CD4-positive, alpha-beta T cell treated with Interleukin-17A for 1 hour (primary cell): Measurements from ENCODE around the gene CDC123.
"Not testable (repeated sequence)": the region's sequence is repeated elsewhere in the genome, so short reads cannot be mapped to it uniquely, and the experiment has no call there.

Experiments used
- DNase-seq: peaks from one replicate; pipeline ENCODE4 v3.0.0-alpha.2; 2020

CDC123 gene

GRCh38 chr10:12195603-12196506, at the start of gene CDC123, which contains the start of gene NUDT5:
CDC123 (plus strand) TSS chr10:12196188; CDS start chr10:12196246, 58 bp downstream.
NUDT5 (minus strand) TSS chr10:12195891; CDS start chr10:12186291, 9,600 bp downstream.
- peak; percentile 86 for DNase-seq

- DNase-seq = no peak
Measured at GRCh38 chr10:12150163-12150562, 45.8 kb upstream of the CDC123 start.

DNA sequence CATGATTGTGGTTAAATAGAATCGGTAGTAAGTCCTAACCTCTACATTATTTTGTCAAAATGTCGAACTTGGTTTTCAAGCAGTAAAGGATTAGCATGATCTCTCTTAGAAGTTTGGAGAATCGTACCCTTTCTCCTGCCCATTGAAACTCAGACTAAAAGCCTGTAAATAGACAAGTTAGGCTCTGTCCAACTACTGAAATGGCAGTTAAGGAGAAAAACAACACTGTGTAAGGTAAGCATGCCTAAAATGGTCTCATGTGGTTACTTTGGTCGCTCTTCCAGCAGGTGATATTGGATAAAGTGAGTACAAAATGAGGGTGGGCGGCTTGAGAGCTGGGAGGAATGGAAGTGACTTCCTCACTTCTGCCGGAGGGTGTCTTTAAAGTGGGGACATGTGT, 41.5 kb upstream of the CDC123 start:
- no peak for DNase-seq

DNA sequence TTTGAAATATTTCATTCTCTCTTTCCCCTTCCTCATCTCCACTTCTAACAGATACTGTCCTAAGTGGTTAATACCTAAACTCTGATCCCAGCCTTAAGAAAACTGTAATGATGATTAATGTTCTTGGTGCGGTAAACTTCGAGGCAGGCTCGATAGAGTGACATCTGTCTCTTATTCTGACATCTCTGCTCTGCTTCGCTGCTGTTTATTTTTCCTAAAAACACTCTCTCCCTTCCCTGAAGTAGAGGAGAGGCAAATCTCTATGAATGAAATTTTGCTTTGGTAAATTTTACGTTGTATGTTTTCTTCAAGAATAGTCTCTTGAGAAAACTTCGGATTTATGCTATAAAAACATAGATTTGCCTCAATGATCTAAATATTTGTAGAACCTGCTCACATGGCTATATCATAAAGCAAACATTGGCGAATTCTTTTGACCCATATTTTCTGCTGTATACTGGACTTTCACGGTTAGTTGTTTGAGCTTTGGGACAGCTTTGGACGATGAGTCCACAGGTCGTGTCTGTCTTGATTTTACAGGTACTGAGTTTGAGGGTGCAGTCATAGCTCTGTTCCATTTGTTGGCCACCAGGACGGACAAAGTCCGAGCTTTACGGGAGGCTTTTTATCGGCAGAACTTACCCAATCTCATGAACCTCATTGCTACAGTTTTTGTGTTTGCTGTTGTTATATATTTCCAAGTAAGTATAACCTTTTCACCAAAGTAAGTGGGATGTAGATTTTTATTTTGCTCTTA, 39.4 kb upstream of the CDC123 start:
- DNase-seq = no peak

DNA sequence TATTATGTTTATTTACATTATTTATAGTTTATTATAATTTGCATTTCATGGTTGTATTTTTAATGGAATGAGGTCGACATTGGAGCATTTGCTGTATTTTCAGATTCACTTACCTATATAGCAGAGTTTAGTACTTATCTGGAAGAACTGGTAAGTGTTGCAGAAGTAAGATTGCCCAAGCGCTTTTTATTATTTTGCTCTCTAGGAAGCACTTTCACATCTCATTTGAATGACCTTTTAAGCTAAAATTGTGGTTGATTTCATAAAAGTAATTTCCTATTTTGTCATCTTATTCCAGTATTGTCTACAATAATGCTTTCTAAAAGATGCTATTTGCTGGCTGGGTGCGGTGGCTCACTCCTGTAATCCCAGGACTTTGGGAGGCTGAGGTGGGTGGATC, 37.9 kb upstream of the CDC123 start:
- no peak for DNase-seq

DNA sequence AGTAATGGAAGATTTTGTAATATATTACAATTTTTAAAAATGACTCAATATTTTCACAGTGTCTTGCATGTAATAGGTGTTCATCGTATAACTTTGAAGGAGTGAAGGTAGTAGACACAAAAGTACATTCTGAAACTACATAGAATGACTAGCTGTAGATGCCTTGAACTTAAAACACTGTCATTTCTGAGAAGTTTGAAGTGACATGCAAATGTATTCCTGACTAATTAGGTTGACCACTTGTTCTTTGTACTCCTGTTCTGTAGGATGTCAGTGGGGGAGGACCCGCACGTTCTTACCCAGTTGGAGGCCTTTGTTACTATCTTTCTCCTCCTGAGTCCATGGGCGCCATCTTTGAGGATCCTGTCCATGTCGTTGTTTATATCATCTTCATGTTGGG, 35.3 kb upstream of the CDC123 start:
- DNase-seq = no peak

DNA sequence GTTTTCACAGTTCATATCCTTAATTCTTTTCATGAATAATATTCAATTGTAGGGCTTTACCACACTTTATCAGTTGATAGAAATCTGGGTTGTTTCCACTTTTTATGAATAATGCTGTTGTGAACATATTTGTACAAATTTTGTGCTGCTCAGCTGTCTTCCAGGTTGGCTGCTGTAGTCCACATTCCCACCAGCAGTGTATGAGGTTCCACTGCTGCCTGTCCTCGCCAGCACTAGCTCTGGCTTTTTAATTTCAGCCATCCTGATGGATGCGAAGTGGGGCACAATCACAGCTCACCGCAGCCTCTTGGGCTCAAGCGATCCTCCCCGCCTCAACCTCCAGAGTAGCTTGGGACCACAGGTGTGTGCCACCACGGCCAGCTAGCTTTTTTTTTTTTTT, 33.1 kb upstream of the CDC123 start:
- no peak for DNase-seq

GRCh38 chr10:12164085-12164484, 31.9 kb upstream of the CDC123 start:
- no peak for DNase-seq

DNA sequence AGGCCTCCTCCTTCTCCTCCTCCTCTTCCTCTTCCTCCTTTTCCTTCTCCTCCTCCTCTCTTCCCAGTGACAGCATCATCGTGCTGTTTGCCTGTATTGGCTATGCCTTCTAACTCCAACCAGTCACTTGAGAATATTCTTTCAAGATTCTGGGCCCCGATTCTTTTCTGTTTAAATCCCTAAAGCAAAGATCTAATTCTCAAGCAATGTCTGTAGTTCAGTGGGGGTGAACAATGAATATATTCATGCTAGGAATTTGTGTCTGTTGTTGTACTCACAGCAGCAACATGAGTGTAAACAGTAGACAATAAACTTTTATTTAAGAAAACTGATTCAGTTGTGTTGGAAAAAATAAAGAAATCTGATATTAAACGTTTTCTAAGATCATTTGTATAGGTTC, 31.0 kb upstream of the CDC123 start:
- no peak for DNase-seq

GRCh38 chr10:12165999-12166775, 29.8 kb upstream of the CDC123 start:
- no peak for DNase-seq

- not testable (repeated sequence) for DNase-seq
Measured at GRCh38 chr10:12171512-12171911, 24.5 kb upstream of the CDC123 start.

- DNase-seq = no peak
Measured at GRCh38 chr10:12177642-12178041, 18.3 kb upstream of the CDC123 start.

DNA sequence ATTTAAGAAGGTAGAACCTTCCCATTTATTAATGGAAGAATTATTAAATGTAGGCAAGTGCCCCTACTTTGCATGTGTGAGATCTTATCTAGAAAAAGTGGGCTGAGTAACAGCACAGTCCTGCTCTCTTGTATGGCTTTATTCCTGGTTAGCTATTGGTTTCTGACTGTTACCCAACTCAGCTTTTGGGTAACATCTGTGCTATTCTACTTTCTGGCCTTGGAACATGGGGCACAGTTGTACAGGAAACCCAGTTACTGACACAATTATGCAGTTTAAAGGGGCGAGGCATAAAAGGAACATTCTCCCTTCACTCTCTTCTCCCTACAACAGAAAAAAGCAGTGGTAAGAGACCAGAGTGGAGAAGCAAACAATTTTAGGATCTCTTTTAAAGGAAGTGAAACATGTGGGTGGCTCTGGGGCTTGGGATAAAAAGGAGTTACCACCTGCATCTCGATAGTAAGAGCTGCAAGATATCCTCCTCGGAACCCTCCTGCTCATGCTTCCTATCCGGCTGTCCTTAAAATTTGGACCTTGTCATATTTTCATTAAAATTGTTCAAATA, 16.3 kb upstream of the CDC123 start:
- DNase-seq = no peak

- no peak for DNase-seq
Measured at GRCh38 chr10:12180221-12180974, 15.6 kb upstream of the CDC123 start.

DNA sequence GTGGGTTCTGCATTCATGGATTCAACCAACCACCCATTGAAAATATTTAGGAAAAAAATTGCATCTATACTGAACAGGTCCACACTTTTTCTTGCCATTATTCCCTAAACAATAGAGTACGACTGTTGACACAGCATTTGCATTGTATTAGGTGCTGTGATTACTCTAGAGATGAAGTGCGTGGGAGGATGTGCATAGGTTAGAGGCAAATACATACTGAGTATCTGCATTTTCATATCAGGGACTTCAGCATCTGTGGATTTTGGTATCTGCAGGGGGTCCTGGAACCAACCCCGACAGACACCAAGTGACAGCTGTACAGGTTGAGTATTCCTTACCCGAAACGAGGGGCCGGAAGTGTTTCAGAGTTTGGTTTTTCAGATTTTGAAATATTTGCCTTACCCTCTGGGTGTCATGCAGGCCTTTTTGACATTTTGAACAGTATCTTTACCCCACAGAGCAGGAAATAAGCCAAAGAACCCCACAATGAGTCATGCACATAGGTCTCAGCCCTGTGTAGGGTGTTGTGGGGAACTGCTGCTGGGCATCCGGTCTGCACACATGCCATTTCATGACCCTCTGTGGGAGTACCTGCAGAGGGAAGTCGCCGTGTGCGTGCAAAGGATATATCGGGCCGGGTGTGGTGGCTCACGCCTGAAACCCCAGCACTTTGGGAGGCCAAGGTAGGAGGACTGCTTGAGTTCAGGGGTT, 14.8 kb upstream of the CDC123 start:
- peak; percentile 80 for DNase-seq

DNA sequence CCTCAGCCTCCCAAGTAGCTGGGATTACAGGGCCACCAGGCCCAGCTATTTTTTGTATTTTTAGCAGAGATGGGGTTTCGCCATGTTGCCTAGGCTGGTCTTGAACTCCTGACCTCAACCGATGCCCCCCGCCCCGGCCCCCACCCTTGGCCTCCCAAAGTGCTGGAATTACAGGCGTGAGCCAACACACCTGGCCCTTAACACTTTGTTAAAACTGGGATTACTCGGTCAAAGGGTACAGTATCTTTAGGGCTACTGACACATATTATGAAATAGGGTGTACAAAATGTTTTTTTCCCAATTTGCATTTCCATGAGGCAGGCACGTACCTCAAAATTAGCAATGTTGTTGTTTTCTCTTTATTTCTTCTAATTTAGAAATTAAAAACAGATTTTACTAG, 11.8 kb upstream of the CDC123 start:
- DNase-seq = no peak

GRCh38 chr10:12186323-12186722, 9.7 kb upstream of the CDC123 start:
- peak; percentile 10 for DNase-seq

- no peak for DNase-seq
Measured at GRCh38 chr10:12187321-12187905, 8.6 kb upstream of the CDC123 start.

DNA sequence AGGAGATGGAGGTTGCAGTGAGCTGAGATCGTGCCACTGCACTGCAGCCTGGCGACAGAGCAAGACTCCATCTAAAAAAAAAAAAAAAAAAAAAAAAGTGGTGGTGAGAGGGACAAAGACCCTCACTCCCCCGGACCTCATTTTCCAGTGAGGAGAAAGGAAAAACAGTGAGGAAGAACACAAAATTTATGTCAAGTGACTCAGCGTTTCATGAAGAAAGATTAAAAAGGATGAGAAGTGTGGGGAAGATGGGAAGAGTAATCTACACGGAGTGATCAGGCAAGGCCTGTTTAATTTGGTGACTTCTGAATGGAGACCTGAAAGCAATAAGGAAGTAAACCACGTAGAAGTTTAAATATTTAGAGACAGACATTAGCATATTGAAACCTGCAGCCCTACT, 7.3 kb upstream of the CDC123 start:
- DNase-seq = no peak

GRCh38 chr10:12189426-12189825, 6.6 kb upstream of the CDC123 start:
- DNase-seq = no peak

DNA sequence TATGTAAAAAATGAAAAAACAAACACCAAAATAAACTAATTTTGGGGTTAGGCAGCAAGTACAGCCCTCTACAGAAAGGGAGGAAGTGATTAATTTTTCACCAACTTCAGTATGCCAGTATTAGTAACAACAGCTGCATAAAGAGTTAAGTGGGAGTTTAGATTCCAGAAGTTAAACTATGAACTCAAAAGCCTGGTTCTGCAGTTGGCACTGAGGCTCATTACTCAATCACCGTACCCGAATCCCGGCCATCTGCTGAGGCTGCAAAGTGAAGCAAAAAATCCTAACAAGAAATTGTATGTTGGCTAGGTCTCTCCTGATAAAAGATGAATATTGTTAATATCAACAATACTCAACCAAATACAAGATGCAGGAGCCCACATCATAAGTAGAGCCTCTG, 4.3 kb upstream of the CDC123 start:
- no peak for DNase-seq
